ENCODE measurements around the gene PRDM10.

DNA sequence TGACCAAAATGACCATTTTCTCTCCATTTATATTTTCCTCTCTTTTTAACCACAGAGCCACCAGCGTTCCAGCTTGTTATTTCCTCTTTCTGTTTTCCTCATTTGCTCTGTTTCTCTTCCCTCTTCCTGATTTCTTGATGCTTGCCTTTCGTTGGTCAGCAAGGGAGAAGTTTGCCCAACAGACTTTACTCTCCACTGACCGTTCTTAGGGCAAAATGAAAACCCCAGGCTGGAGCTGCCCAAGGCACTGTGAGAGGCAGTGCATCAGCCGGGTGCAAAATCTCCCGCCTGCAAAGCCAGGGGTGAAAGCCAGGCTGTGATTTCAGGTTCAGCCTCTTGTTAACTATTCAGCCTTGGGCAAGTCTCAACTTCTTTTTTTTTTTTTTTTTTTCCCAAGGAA lies 40.9 kb upstream of the PRDM10 start:
- TF ChIP-seq POLR2A (IDR thresholded peaks at IDR 0.05): no peak
- TF ChIP-seq, protein P1, sequence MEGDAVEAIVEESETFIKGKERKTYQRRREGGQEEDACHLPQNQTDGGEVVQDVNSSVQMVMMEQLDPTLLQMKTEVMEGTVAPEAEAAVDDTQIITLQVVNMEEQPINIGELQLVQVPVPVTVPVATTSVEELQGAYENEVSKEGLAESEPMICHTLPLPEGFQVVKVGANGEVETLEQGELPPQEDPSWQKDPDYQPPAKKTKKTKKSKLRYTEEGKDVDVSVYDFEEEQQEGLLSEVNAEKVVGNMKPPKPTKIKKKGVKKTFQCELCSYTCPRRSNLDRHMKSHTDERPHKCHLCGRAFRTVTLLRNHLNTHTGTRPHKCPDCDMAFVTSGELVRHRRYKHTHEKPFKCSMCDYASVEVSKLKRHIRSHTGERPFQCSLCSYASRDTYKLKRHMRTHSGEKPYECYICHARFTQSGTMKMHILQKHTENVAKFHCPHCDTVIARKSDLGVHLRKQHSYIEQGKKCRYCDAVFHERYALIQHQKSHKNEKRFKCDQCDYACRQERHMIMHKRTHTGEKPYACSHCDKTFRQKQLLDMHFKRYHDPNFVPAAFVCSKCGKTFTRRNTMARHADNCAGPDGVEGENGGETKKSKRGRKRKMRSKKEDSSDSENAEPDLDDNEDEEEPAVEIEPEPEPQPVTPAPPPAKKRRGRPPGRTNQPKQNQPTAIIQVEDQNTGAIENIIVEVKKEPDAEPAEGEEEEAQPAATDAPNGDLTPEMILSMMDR (IDR thresholded peaks at IDR 0.05): no peak
- TF ChIP-seq EP300 (IDR thresholded peaks at IDR 0.05): no peak

Data from gastroesophageal sphincter (tissue), 3 donors.